ENCODE results near the gene SLC35G1. TPM values are rescaled to one million over a fixed set of nuclear protein-coding genes. Genes with fewer than 3 reads are reported as not detected.

The SLC35G1 gene, protein sequence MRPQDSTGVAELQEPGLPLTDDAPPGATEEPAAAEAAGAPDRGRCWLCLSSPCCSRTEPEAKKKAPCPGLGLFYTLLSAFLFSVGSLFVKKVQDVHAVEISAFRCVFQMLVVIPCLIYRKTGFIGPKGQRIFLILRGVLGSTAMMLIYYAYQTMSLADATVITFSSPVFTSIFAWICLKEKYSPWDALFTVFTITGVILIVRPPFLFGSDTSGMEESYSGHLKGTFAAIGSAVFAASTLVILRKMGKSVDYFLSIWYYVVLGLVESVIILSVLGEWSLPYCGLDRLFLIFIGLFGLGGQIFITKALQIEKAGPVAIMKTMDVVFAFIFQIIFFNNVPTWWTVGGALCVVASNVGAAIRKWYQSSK
- total RNA-seq (2022; extraction: Qiagen RNA extraction; ENCODE audit: low read depth): 6.6 to 9.2 TPM (median 8.6 TPM) in 5 replicates

DNA sequence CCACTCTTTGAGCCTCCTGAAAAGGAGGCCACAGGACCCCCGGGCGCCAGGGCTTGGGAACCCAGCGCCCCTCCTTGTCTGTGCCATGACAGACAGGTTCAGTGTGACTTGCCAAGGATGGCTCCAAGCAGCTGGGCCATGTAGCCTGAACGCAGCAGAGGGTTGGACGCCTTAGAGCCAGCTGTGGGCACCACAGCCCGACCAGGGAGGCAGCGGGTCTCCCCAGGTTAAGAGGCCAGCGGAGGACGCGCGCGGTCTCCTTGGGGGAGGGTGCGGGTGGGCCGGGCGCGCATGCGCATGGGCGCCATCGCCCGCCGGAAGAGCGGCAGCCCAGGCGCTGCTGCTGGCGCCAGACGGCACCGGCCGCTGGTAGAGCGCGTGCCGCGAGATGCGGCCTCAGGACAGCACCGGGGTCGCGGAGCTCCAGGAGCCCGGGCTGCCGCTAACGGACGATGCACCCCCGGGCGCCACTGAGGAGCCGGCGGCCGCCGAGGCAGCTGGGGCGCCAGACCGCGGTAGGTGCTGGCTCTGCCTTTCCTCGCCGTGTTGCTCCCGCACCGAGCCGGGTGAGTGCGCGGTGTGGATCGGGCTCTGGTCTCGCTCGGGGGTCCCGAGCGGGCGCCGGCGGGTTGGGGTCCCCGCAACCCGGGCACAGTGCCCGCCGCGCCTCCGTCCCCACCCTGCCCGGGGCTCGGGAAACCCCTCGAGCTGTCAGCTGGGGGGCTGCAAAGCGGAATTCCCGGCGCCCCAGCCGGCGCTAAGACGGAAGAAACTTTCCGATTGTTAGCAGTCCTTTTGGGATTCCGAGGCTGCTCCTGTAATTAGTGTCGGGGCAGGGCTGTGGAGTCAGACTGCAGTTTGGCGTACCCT, at the start of gene SLC35G1:
SLC35G1 (plus strand) TSS at position 333 of the 870 bp plus-strand sequence; CDS start at position 389, 56 bp downstream.

Other genes with a start within 250 kb of the SLC35G1 start
- 3.9 to 8.2 TPM (median 5.3 TPM) in 5 replicates for gene FRA10AC1, start 191.4 kb upstream of the SLC35G1 start, total RNA-seq (2022; extraction: Qiagen RNA extraction; ENCODE audit: low read depth)
- not detected in 5 replicates for gene LGI1, start 136.0 kb upstream of the SLC35G1 start, total RNA-seq (2022; extraction: Qiagen RNA extraction; ENCODE audit: low read depth)
- 4.9 to 7.8 TPM (median 6.8 TPM) in 5 replicates for gene PLCE1, start 100.0 kb downstream of the SLC35G1 start, total RNA-seq (2022; extraction: Qiagen RNA extraction; ENCODE audit: low read depth)